ENCODE measurements around the gene GRID1.

DNA sequence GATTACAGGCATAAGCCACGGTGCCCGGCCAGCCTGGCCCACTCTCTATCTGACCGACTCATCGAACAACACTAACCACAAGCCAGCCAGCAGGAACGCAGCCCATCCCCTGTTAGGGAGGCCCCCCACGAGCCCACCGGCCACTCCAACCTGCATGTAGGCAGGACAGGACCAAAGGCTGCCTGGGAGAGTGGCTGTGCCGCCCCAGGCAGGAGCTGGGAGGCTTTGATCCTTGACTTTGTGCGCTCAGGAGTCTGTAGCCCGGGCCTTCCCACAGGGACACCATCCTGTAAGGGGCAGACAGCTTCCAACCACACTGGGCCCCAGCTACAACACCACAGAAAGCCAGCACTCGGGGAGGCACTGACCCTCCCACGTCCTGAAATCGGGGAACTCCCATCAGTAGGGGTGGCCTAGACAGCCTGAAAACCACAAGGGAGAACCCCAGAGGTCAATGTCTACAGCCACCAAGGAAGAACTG lies 29.4 kb downstream of the GRID1 start:
- TF ChIP-seq, protein P1, sequence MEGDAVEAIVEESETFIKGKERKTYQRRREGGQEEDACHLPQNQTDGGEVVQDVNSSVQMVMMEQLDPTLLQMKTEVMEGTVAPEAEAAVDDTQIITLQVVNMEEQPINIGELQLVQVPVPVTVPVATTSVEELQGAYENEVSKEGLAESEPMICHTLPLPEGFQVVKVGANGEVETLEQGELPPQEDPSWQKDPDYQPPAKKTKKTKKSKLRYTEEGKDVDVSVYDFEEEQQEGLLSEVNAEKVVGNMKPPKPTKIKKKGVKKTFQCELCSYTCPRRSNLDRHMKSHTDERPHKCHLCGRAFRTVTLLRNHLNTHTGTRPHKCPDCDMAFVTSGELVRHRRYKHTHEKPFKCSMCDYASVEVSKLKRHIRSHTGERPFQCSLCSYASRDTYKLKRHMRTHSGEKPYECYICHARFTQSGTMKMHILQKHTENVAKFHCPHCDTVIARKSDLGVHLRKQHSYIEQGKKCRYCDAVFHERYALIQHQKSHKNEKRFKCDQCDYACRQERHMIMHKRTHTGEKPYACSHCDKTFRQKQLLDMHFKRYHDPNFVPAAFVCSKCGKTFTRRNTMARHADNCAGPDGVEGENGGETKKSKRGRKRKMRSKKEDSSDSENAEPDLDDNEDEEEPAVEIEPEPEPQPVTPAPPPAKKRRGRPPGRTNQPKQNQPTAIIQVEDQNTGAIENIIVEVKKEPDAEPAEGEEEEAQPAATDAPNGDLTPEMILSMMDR (IDR thresholded peaks at IDR 0.05), result no peak
- TF ChIP-seq EZH2phosphoT487 (IDR thresholded peaks at IDR 0.05; ENCODE audit: borderline replicate concordance, low read depth), result no peak
- no peak for TF ChIP-seq EP300 (IDR thresholded peaks at IDR 0.05; ENCODE audit: borderline replicate concordance in 1 of 2, low read depth in 1 of 2, low read length in 1 of 2)
- no peak for TF ChIP-seq SMC3 (IDR thresholded peaks at IDR 0.05; ENCODE audit: low read depth, low read length)
- TF ChIP-seq, protein P2, sequence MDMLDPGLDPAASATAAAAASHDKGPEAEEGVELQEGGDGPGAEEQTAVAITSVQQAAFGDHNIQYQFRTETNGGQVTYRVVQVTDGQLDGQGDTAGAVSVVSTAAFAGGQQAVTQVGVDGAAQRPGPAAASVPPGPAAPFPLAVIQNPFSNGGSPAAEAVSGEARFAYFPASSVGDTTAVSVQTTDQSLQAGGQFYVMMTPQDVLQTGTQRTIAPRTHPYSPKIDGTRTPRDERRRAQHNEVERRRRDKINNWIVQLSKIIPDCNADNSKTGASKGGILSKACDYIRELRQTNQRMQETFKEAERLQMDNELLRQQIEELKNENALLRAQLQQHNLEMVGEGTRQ (IDR thresholded peaks at IDR 0.05; ENCODE audit: borderline replicate concordance, low read depth, low read length), result no peak
- TF ChIP-seq, protein P3, sequence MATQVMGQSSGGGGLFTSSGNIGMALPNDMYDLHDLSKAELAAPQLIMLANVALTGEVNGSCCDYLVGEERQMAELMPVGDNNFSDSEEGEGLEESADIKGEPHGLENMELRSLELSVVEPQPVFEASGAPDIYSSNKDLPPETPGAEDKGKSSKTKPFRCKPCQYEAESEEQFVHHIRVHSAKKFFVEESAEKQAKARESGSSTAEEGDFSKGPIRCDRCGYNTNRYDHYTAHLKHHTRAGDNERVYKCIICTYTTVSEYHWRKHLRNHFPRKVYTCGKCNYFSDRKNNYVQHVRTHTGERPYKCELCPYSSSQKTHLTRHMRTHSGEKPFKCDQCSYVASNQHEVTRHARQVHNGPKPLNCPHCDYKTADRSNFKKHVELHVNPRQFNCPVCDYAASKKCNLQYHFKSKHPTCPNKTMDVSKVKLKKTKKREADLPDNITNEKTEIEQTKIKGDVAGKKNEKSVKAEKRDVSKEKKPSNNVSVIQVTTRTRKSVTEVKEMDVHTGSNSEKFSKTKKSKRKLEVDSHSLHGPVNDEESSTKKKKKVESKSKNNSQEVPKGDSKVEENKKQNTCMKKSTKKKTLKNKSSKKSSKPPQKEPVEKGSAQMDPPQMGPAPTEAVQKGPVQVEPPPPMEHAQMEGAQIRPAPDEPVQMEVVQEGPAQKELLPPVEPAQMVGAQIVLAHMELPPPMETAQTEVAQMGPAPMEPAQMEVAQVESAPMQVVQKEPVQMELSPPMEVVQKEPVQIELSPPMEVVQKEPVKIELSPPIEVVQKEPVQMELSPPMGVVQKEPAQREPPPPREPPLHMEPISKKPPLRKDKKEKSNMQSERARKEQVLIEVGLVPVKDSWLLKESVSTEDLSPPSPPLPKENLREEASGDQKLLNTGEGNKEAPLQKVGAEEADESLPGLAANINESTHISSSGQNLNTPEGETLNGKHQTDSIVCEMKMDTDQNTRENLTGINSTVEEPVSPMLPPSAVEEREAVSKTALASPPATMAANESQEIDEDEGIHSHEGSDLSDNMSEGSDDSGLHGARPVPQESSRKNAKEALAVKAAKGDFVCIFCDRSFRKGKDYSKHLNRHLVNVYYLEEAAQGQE (IDR thresholded peaks at IDR 0.05; ENCODE audit: low read depth, low read length), result no peak
- TF ChIP-seq TEAD4 (IDR thresholded peaks at IDR 0.05; ENCODE audit: borderline replicate concordance, insufficient read depth), result no peak
- no peak for TF ChIP-seq NRF1 (IDR thresholded peaks at IDR 0.05; ENCODE audit: low read depth, low read length)
- TF ChIP-seq POLR2AphosphoS5 (IDR thresholded peaks at IDR 0.05; ENCODE audit: low read depth, low read length), result no peak
